IPS-18a (cell line): ENCODE measurements around the gene DUSP22.

ENCODE experiments used
- H3K27ac ChIP-seq: one replicate; pipeline ENCODE4 v1.5.1; 2013; ENCODE audit warnings: low read length
- H3K27me3 ChIP-seq: one replicate; pipeline ENCODE4 v1.6.1; 2013; ENCODE audit warnings: mild to moderate bottlenecking, low read length; ENCODE audit not compliant: control insufficient read depth, insufficient read depth
- H3K36me3 ChIP-seq: one replicate; pipeline ENCODE4 v1.6.1; 2013; ENCODE audit warnings: low read depth, low read length; ENCODE audit not compliant: control insufficient read depth
- H3K4me1 ChIP-seq: one replicate; pipeline ENCODE4 v1.6.1; 2013; ENCODE audit warnings: low read depth, low read length; ENCODE audit not compliant: control insufficient read depth
- H3K4me3 ChIP-seq: one replicate; pipeline ENCODE4 v1.5.1; 2013; ENCODE audit warnings: low read length
- H3K9ac ChIP-seq: one replicate; pipeline ENCODE4 v1.6.1; 2013; ENCODE audit warnings: mild to moderate bottlenecking, low read length, moderate library complexity
- H3K9me3 ChIP-seq: one replicate; pipeline ENCODE4 v1.6.1; 2013; ENCODE audit warnings: low read depth, low read length; ENCODE audit not compliant: control insufficient read depth

DUSP22 gene

GRCh38 chr6:379410-380181 lies 87.3 kb downstream of the DUSP22 start:
- peaks cover 10% of the 10 kb centered on the region for H3K9me3 ChIP-seq
- no peak overlapping the region for H3K4me3 ChIP-seq
- H3K36me3 ChIP-seq: no peaks in the 10 kb centered on the region
- no peaks in the 10 kb centered on the region for H3K27me3 ChIP-seq
- H3K4me1 ChIP-seq: no peaks in the 10 kb centered on the region
- no peak overlapping the region for H3K9ac ChIP-seq
- no peak overlapping the region for H3K27ac ChIP-seq

GRCh38 chr6:380234-381218 lies 88.2 kb downstream of the DUSP22 start:
- H3K27ac ChIP-seq: no peak overlapping the region
- peaks cover 7% of the 10 kb centered on the region for H3K9me3 ChIP-seq

GRCh38 chr6:381742-382461 lies 89.6 kb downstream of the DUSP22 start:
- Histone ChIP-seq H3K4me1 (no peaks in the 10 kb centered on the region), H3K27ac (no peak overlapping the region), H3K4me3 (no peak overlapping the region), H3K9ac (no peak overlapping the region), H3K36me3 (no peaks in the 10 kb centered on the region), H3K27me3 (peaks cover under 1% of the 10 kb centered on the region), H3K9me3 (peaks cover 3% of the 10 kb centered on the region)

More at GRCh38 chr6:380234-381218, 88.2 kb downstream of the DUSP22 start:
- Histone ChIP-seq H3K4me3 (no peak overlapping the region), H3K27me3 (no peaks in the 10 kb centered on the region), H3K36me3 (no peaks in the 10 kb centered on the region), H3K9ac (no peak overlapping the region), H3K4me1 (no peaks in the 10 kb centered on the region)

DNA sequence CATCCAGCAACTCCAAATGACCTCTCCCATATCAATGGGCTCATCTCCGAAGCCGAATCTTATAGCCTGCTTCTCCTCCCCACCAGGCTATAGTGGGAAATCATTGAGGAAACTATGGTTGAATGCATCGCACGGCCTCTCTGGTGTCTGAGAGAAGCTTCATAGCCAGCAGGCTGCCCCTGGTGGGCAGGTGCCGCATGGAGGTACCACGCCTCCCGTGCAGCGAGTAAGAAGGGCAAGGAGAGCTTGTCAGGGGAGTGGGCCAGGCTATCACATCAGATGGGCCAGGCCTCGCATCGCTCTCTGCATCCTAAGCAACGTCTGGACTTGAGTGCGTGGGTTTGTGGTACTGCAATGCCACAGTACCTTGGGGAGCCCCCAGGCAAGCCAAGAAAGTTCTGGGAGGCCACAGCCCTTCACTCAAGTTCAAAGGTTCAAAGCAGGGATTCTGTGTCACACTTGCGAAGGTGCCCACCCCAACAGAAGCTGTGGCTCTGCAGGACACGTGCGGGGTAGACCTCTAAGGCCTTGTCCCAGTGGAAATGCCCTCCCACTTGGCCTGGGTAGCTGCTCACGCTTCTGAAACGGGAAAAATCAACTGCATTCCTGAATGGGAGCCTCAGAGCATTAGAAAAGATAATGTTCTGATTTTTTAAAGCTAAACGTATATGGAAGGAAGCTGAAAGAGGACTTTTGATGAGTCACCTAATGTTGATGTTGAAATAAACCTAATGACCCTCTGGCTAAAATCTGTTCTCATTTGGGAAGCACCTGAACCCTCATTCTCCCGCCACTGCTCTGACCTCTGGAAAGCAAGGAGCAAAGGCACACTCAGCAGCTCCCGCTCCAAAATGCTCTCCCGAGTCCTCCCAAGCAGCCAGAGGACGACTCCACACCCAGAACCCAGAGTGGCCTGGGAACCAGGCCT lies 90.9 kb downstream of the DUSP22 start:
- Histone ChIP-seq H3K4me1 (no peaks in the 10 kb centered on the region), H3K27ac (no peak overlapping the region), H3K36me3 (no peaks in the 10 kb centered on the region), H3K4me3 (no peak overlapping the region), H3K27me3 (peaks cover 12% of the 10 kb centered on the region), H3K9me3 (peaks cover 3% of the 10 kb centered on the region), H3K9ac (no peak overlapping the region)

DNA sequence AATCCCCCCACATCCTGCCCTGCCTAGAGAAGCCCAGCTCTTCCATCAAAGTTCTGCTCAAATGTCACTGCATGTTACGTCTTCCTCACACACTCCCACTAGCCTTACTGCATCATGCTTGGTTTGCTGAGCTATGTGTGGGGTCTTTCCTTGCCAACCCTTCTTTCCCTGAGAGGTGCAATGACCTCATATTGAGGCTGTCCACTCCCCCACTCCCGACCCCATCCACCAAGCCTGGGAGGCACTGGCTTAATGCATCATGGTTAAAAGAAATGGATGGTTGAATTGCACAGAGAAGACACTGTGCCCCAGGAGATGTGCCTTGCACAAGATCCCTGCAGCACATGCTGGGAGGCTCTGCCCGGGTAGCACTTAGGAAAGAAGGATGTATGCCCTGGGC lies 91.6 kb downstream of the DUSP22 start:
- no peaks in the 10 kb centered on the region for H3K4me1 ChIP-seq
- no peaks in the 10 kb centered on the region for H3K36me3 ChIP-seq
- peaks cover 3% of the 10 kb centered on the region for H3K9me3 ChIP-seq
- H3K27me3 ChIP-seq: peaks cover 18% of the 10 kb centered on the region
- no peak overlapping the region for H3K27ac ChIP-seq
- no peak overlapping the region for H3K4me3 ChIP-seq
- no peak overlapping the region for H3K9ac ChIP-seq

GRCh38 chr6:384898-385297 lies 92.6 kb downstream of the DUSP22 start:
- Histone ChIP-seq H3K36me3 (no peaks in the 10 kb centered on the region), H3K4me3 (no peak overlapping the region), H3K4me1 (no peaks in the 10 kb centered on the region), H3K27me3 (peaks cover 29% of the 10 kb centered on the region), H3K9me3 (peaks cover 3% of the 10 kb centered on the region), H3K9ac (no peak overlapping the region), H3K27ac (no peak overlapping the region)

DNA sequence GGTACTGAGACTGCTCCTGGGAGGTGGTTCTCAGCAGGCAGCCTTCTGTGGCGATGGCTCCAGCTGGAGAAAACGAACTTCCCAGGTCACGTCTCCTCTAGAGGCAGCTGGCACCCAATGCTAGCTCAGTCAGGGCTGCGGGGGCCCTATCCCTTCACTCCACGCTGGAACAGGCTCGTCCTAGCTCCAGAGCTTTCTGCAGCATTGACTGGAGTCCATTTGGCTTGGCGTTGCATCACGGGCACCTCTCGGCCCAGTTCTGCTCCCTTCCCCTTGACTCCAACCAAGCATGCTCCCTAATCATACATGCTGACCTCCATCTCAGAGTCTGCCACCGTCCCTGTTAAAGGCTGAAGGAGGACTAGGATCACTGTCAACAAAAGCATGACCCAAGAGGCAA lies 93.3 kb downstream of the DUSP22 start:
- no peaks in the 10 kb centered on the region for H3K36me3 ChIP-seq
- no peak overlapping the region for H3K27ac ChIP-seq
- H3K4me1 ChIP-seq: no peaks in the 10 kb centered on the region
- peaks cover 3% of the 10 kb centered on the region for H3K9me3 ChIP-seq
- H3K9ac ChIP-seq: no peak overlapping the region
- peaks cover 36% of the 10 kb centered on the region for H3K27me3 ChIP-seq
- H3K4me3 ChIP-seq: no peak overlapping the region

DNA sequence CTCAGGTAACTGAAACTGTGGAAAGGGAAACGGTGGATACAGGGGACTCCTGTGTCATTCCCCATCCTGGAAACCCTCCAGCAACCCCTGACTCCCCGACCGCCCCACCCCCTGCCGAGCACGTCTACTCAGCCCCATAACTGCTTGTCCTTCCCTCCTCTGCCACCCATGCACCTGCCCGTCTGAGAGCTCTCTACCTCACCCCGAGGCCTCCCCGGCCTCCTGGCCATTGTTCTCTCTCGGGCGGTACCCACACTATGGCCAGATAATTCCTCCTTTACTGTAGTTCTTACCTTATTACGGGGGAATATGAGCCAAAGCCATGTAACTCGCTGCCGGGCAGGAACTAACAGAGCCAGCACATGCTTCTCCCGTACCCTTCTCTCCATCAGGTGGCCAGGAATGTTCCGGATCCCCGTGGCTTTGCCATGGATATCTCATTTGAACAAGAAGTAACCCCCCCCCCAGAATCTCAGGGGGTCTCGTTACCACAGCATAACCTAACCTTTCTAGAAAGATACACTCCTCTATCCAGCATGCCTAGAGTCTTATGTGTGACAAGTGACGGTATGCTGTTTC lies 94.5 kb downstream of the DUSP22 start:
- H3K36me3 ChIP-seq: no peaks in the 10 kb centered on the region
- H3K27me3 ChIP-seq: peaks cover 47% of the 10 kb centered on the region
- H3K4me1 ChIP-seq: no peaks in the 10 kb centered on the region
- no peak overlapping the region for H3K27ac ChIP-seq
- no peak overlapping the region for H3K4me3 ChIP-seq
- H3K9me3 ChIP-seq: no peaks in the 10 kb centered on the region
- no peak overlapping the region for H3K9ac ChIP-seq

DNA sequence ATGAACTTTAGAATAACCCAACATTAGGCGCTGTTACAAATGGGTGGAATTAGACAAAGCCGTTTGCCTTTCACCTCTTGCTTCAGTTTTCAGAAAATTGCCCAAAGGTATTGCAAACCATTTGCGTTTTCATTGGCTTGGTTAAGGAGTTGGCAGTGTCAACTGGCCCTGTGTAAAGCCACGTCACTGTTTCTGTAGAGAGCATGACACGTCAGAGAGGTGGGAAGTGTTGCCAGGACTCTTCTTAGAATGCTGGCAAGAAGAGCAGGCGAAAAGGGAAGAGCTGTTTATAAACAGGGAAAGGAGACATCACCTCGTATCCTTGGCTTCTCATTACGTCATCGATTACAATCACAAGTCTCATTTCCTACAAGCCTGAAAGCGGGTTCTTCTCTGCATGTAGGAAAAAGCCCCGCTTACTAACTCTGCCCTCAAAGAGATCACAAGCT lies 95.0 kb downstream of the DUSP22 start:
- Histone ChIP-seq H3K36me3 (no peaks in the 10 kb centered on the region), H3K9me3 (no peaks in the 10 kb centered on the region), H3K4me1 (no peaks in the 10 kb centered on the region), H3K27ac (no peak overlapping the region), H3K4me3 (no peak overlapping the region), H3K9ac (no peak overlapping the region), H3K27me3 (peaks cover 52% of the 10 kb centered on the region)

DNA sequence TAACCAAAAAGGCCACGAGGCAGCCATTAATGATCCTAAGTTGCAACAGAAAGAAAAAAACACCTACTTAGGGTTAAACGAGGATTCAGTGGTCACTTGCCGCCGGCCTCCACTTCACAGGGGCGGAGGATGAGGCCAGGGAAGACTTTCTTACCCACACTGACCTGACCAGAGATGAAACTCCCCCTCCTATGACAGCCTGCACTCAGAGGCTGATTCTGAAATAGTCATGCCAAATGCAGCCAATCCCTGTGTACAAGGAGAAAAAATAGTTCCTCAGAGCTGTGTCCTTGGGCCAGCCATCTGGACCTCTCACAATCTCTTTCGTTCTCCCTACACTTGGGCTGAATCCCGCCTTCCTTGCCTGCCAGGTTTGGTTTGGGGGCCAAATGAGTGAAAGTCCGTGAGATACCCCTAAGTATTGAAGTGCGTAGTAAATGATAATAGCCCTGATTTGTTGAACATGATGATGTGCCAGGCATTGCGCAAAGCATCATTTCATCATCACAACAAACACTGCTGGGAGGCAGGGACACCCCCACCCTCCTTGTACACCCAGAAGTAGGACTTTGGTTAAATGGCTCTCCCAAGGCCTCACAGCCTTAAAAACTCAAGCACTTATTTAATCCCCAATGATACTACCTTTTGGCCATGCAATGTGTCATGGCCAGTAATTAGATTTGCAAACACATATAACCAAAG lies 96.1 kb downstream of the DUSP22 start:
- H3K9me3 ChIP-seq: no peaks in the 10 kb centered on the region
- no peak overlapping the region for H3K9ac ChIP-seq
- H3K4me3 ChIP-seq: no peak overlapping the region
- H3K27me3 ChIP-seq: peaks cover 63% of the 10 kb centered on the region
- H3K27ac ChIP-seq: no peak overlapping the region
- H3K36me3 ChIP-seq: no peaks in the 10 kb centered on the region
- H3K4me1 ChIP-seq: no peaks in the 10 kb centered on the region
